Cardiac fibroblast (primary cell): ENCODE measurements around the gene CPSF3.

Source experiments
- DNase-seq, 2 donors: peaks; one replicate each; pipeline versions ENCODE4 v3.0.0 to v3.0.0-alpha.2; 2010; ENCODE audit warnings: low read depth in 2 of 2
- H3K4me3 ChIP-seq, 2 donors: replicated peaks in 1 of 2; 1 replicate in 1 of 2; 2 replicates in 1 of 2; pipeline ENCODE4 v1.5.1; 2011; ENCODE audit warnings: low read depth in 2 of 2, low read length in 2 of 2, mild to moderate bottlenecking in 2 of 2, moderate library complexity in 1 of 2
- TF ChIP-seq, protein P1 (sequence below): IDR thresholded peaks from one replicate; pipeline ENCODE4 v1.5.1; 2011; ENCODE audit warnings: low read depth, mild to moderate bottlenecking, low read length, inconsistent platforms

The CPSF3 gene

DNA sequence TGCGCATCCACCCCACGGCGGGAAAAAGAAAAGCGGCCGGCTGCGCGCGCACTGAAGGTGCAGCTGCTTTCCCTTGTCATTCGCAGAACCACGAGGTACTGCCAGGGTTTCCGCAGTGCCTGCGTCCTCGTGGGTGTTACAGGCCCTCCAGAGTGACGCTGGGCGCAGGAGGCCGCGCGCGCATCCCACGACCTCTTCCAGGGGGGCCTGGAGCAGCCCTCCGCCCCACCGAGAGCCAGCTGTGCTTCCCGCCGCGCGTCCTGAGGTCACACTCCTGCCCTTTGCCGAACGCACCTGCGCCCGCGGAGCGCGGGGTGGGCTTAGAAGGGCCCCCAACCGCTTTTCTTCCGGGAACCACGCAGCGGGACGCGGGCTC lies 50.5 kb downstream of the CPSF3 start:
- DNase-seq, result peak; percentile 18 to 41
- TF ChIP-seq, protein P1, sequence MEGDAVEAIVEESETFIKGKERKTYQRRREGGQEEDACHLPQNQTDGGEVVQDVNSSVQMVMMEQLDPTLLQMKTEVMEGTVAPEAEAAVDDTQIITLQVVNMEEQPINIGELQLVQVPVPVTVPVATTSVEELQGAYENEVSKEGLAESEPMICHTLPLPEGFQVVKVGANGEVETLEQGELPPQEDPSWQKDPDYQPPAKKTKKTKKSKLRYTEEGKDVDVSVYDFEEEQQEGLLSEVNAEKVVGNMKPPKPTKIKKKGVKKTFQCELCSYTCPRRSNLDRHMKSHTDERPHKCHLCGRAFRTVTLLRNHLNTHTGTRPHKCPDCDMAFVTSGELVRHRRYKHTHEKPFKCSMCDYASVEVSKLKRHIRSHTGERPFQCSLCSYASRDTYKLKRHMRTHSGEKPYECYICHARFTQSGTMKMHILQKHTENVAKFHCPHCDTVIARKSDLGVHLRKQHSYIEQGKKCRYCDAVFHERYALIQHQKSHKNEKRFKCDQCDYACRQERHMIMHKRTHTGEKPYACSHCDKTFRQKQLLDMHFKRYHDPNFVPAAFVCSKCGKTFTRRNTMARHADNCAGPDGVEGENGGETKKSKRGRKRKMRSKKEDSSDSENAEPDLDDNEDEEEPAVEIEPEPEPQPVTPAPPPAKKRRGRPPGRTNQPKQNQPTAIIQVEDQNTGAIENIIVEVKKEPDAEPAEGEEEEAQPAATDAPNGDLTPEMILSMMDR, result no peak

DNA sequence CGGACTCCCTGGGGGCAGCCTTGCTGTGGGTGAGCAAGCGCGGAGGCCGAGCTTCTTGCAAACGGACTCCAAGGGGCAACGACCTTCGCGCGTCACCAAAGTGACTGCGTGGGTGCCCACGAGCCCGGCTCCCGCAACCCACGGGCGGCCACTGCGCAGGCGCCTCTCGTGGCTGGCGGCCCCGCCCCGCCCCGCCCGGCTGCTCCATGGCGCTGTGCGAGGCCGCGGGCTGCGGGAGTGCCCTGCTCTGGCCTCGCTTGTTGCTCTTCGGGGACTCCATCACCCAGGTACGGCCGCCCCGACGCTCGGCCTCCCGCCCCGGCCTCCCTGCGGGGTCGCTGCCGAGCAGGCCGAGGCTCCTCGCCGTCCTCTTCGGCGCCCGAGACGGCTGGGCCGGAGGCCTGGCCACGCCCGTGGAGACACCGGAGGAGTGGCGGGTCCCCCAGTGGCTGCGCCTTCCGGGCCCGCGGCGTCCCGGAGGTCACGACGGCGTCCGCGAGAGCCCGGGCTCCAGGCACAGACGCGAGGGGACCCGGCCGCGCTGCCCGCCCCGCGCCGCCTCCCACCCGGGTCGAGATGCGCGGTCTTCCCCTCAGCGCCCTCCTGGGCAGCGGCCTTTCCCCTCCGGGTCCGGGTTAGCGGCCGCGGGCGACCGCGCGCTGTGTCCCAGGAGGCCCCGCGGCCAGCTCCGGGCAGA lies 51.1 kb downstream of the CPSF3 start, which contains the start of gene IAH1:
Gene IAH1 (plus strand): TSS at position 191 of the 697 bp plus-strand sequence. CDS start 16 bp downstream, at position 207.
- peak; percentile 44 to 61 for DNase-seq
- TF ChIP-seq, protein P1, result no peak
- H3K4me3 ChIP-seq, result peak within 1 kb of the TSS; percentile 68 to 78

More for the DNA sequence above, 50.5 kb downstream of the CPSF3 start:
- H3K4me3 ChIP-seq, result peak overlapping the region; percentile 68 to 78

DNA sequence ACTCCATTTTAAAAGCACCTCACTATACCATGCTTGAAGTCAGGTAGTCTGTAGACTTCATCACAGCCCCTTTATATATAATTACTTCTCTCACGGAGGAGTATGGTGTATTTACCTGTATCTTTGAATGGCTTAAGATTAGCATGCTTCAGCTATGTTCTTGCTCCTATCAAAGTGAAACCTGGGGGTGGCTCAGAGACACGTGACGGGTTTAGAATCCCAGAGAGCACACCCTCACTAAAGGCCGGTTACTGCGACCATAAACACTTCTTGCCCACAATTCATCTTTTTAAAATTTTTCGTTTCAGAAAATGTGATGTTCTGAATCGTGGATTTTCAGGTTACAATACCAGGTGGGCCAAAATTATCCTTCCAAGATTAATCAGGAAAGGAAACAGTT lies 54.5 kb downstream of the CPSF3 start:
- DNase-seq, result no peak
- H3K4me3 ChIP-seq, result no peak overlapping the region

DNA sequence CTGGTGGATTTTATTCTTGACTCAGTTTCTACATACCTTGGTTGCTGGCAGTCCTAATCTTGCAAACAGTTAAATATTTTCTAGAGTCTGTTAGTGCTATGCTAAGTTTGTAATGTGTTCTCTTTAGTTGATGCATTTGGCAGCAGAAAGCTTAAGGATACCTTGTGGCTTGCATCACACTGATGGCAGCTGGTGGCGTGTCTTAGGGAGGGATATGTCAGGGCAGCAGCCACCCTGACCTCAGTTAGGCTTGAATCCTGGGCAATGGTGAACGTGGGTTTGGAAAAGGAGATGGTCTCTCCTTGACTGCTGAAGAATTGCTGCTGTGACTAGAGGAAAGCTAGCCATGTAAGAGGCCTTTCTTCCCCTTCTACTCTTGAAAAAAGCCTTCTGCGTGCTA lies 55.1 kb downstream of the CPSF3 start:
- DNase-seq, result no peak
- H3K4me3 ChIP-seq, result no peak overlapping the region
- TF ChIP-seq, protein P1, result no peak

More for the DNA sequence above, 54.5 kb downstream of the CPSF3 start:
- TF ChIP-seq, protein P1, result no peak

DNA sequence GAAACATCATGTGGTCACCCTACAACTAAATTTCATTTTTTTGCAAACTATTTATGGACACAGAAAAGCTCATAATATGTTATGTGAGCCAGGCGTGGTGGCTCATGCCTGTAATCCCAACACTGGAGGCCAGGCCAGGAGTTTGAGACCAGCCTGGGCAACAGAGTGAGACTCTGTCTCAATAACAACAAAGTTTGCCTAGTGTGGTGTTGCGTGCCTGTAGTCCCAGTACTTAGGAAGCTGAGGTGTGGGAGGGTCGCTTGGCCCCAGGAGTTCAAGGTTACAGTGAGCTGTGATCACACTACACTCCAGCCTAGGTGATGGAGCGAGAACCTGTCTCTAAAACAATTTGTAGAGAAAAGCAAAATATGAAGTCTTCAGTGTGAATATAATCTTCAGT lies 56.7 kb downstream of the CPSF3 start:
- TF ChIP-seq, protein P1, result no peak
- H3K4me3 ChIP-seq, result no peak overlapping the region
- DNase-seq, result no peak

DNA sequence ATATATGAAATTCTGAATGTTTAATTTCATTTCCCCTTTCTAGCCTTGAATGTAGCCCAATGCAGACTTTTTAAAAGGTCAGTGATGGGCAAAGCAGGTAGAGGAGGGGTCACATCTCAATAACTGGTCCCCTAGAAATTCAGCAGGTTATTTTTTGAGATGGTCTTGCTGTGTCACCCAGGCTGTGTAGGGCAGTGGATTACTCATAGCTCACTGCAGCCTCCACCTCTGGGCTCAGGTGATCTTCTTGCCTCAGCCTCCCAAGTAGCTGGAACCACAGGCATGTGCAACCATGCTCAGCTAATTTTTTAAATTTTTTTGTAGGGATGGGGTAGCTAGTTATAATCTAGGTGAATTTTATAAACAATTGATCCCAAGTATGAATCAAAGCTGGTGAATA lies 59.7 kb downstream of the CPSF3 start:
- no peak for DNase-seq
- TF ChIP-seq, protein P1, result no peak
- H3K4me3 ChIP-seq, result no peak overlapping the region

DNA sequence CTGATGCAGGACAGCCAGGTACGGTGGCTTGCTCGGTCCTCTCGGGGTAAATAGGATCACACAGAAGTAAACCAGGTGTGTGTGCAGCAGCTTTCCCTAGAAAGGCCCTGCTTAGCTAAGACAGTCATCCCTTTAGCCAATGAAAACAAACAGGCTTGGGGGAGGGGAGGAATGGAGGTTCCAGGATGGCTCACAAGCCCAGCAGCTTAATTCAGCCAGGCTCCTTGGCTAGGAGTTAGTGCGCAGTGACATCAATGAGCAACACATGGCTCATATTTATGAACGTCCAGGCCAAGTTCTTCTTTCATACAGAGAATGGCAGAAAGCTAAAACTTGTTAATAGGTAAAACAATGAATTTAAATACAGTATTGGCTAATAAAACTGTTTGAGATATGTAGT lies 61.1 kb downstream of the CPSF3 start:
- DNase-seq, result peak in 1 of 2 donors; percentile 75
- TF ChIP-seq, protein P1, result no peak
- H3K4me3 ChIP-seq, result no peak overlapping the region
